PC-3 (cell line): ENCODE measurements around the gene FOXQ1.

ENCODE experiments used
- EZH2phosphoT487 ChIP-seq: fragments of 300-600 bp; sonication (generic); IDR thresholded peaks from 2 replicates; pipeline ENCODE4 v1.6.1; 2018; ENCODE audit warnings: mild to moderate bottlenecking, antibody characterized with exemption, low read length, borderline replicate concordance
- TF ChIP-seq, protein P1 (sequence below): fragments of 300-600 bp; sonication (generic); conservative IDR thresholded peaks from 2 replicates; pipeline ENCODE4 v1.5.1; 2017; ENCODE audit warnings: antibody characterized with exemption, low read depth, mild to moderate bottlenecking, low read length

DNA sequence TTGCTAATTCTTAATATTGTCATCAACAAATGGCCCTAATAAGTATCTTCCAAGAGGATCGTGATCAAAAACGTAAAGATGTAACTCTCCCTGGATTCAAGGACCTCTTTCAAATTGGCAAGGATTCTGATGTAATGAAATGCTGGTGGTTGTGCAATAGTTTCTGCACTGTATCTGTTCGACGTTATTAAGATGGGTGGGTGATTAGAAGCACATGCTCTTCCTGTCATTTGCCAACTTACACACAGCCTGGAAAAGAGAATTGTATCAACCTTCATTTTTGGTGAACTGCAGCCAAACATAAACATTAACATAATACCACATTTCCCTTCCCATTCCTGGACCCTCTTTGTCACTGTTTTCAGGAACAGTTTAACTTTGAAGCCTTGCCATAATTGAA is 9.8 kb downstream of the FOXQ1 start:
- TF ChIP-seq, protein P1, sequence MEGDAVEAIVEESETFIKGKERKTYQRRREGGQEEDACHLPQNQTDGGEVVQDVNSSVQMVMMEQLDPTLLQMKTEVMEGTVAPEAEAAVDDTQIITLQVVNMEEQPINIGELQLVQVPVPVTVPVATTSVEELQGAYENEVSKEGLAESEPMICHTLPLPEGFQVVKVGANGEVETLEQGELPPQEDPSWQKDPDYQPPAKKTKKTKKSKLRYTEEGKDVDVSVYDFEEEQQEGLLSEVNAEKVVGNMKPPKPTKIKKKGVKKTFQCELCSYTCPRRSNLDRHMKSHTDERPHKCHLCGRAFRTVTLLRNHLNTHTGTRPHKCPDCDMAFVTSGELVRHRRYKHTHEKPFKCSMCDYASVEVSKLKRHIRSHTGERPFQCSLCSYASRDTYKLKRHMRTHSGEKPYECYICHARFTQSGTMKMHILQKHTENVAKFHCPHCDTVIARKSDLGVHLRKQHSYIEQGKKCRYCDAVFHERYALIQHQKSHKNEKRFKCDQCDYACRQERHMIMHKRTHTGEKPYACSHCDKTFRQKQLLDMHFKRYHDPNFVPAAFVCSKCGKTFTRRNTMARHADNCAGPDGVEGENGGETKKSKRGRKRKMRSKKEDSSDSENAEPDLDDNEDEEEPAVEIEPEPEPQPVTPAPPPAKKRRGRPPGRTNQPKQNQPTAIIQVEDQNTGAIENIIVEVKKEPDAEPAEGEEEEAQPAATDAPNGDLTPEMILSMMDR = no peak
- TF ChIP-seq EZH2phosphoT487 = no peak
